BLaER1 (cell line): ENCODE data around the gene BICDL1.
A peak's percentile ranks its signal among the peaks of the same experiment; 100 is the strongest.

Experiments used
- H3K27ac ChIP-seq: shearing (Covaris generic); formaldehyde crosslinking; 2 replicates; pipeline ENCODE4 v1.8.1; 2022
- H3K27me3 ChIP-seq: shearing (Covaris generic); formaldehyde crosslinking; 2 replicates; pipeline ENCODE4 v1.8.1; 2022
- H3K36me3 ChIP-seq: shearing (Covaris generic); formaldehyde crosslinking; 2 replicates; pipeline ENCODE4 v1.8.1; 2022
- H3K4me1 ChIP-seq: shearing (Covaris generic); formaldehyde crosslinking; 2 replicates; pipeline ENCODE4 v1.8.1; 2022
- H3K4me2 ChIP-seq: shearing (Covaris generic); formaldehyde crosslinking; 2 replicates; pipeline ENCODE4 v1.8.1; 2022
- H3K4me3 ChIP-seq: shearing (Covaris generic); formaldehyde crosslinking; 2 replicates; pipeline ENCODE4 v1.8.1; 2022
- H3K9ac ChIP-seq: shearing (Covaris generic); formaldehyde crosslinking; 2 replicates; pipeline ENCODE4 v1.8.1; 2022
- H3K9me3 ChIP-seq: shearing (Covaris generic); formaldehyde crosslinking; 2 replicates; pipeline ENCODE4 v1.8.1; 2022
- H4K20me1 ChIP-seq: shearing (Covaris generic); formaldehyde crosslinking; 2 replicates; pipeline ENCODE4 v1.8.1; 2022
- Cebpa-rat ChIP-seq: shearing (Covaris generic); IDR thresholded peaks from 2 replicates; pipeline ENCODE4 v1.8.1; 2022

The BICDL1 gene

GRCh38 chr12:120096671-120097202 lies 107.7 kb downstream of the BICDL1 start:
- Histone ChIP-seq H3K4me3 (no peak overlapping the region), H3K4me2 (no peak overlapping the region), H3K9me3 (no peaks in the 10 kb centered on the region), H3K27ac (no peak overlapping the region), H3K4me1 (peaks cover 40% of the 10 kb centered on the region), H3K9ac (no peak overlapping the region), H3K27me3 (no peaks in the 10 kb centered on the region), H3K36me3 (peaks cover 88% of the 10 kb centered on the region), H4K20me1 (peaks cover 91% of the 10 kb centered on the region)
- TF ChIP-seq Cebpa-rat, result no peak

DNA sequence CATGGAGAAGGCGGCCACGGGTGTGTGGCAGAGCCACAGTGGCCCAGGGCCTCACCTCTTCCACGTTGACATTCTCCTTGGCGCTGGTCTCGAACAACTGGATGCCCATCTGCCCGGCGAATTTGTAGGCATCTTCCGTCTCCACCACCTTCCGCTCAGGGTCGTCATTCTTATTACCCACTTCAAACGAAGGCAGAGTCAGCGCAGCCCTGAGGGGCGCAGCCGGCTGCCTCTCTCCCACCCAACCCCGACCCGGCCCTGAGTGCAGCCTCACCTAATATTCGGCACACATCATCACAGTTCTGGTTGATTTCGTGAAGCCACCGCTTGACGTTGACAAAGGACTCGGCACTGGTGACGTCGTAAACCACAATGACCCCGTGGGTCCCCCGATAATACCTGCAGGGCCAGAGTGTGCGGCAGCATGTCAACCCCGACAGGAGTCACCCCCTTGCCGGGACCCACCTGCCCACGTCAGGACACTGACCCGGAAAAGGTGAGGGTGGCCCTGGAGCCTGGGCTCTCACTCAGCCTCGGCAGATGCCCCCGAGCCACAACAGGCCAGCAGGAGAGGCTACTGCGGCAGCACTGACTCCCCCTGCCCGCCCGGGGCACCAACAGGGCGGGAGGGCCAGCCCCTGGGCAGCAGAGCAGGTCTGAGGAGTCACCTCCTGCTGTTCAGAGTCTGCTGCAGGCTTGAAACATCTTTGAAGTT lies 109.9 kb downstream of the BICDL1 start:
- Histone ChIP-seq H4K20me1 (peaks cover 91% of the 10 kb centered on the region), H3K4me2 (no peak overlapping the region), H3K36me3 (peaks cover 92% of the 10 kb centered on the region), H3K27ac (no peak overlapping the region), H3K9me3 (no peaks in the 10 kb centered on the region), H3K4me3 (no peak overlapping the region), H3K27me3 (no peaks in the 10 kb centered on the region), H3K9ac (no peak overlapping the region), H3K4me1 (peaks cover 50% of the 10 kb centered on the region)
- TF ChIP-seq Cebpa-rat, result no peak

GRCh38 chr12:120099738-120100137 lies 110.7 kb downstream of the BICDL1 start:
- Histone ChIP-seq H3K9ac (no peak overlapping the region; the same call in 1 of the 2 replicates), H3K27me3 (no peaks in the 10 kb centered on the region), H3K4me2 (no peak overlapping the region), H3K9me3 (no peaks in the 10 kb centered on the region), H3K4me3 (no peak overlapping the region), H3K4me1 (peaks cover 41% of the 10 kb centered on the region), H4K20me1 (peaks cover 91% of the 10 kb centered on the region), H3K27ac (0 out of 2 replicates have a peak overlapping the region, but pooled peaks have one; percentile 13), H3K36me3 (peaks cover 96% of the 10 kb centered on the region)
- no peak for TF ChIP-seq Cebpa-rat

GRCh38 chr12:120100630-120101029 lies 111.6 kb downstream of the BICDL1 start:
- Histone ChIP-seq H3K4me3 (no peak overlapping the region), H3K9ac (peak overlapping the region; percentile 63; the same call in 1 of the 2 replicates), H3K4me2 (peak overlapping the region; percentile 84; the same call in 1 of the 2 replicates), H3K27me3 (no peaks in the 10 kb centered on the region), H3K36me3 (peaks cover 96% of the 10 kb centered on the region), H3K27ac (0 out of 2 replicates have a peak overlapping the region, but pooled peaks have one; percentile 73), H3K9me3 (no peaks in the 10 kb centered on the region), H4K20me1 (peaks cover 97% of the 10 kb centered on the region), H3K4me1 (peaks cover 47% of the 10 kb centered on the region)
- no peak for TF ChIP-seq Cebpa-rat

GRCh38 chr12:120101182-120101581 lies 112.1 kb downstream of the BICDL1 start:
- H3K4me1 ChIP-seq, result peaks cover 52% of the 10 kb centered on the region
- H3K9me3 ChIP-seq, result no peaks in the 10 kb centered on the region
- peaks cover 97% of the 10 kb centered on the region for H4K20me1 ChIP-seq
- peak overlapping the region; percentile 73 for H3K27ac ChIP-seq
- peak overlapping the region; percentile 63 for H3K9ac ChIP-seq
- TF ChIP-seq Cebpa-rat, result no peak
- H3K27me3 ChIP-seq, result no peaks in the 10 kb centered on the region
- peaks cover 96% of the 10 kb centered on the region for H3K36me3 ChIP-seq
- peak overlapping the region; percentile 84 for H3K4me2 ChIP-seq
- peak overlapping the region; percentile 31; the same call in 1 of the 2 replicates for H3K4me3 ChIP-seq

DNA sequence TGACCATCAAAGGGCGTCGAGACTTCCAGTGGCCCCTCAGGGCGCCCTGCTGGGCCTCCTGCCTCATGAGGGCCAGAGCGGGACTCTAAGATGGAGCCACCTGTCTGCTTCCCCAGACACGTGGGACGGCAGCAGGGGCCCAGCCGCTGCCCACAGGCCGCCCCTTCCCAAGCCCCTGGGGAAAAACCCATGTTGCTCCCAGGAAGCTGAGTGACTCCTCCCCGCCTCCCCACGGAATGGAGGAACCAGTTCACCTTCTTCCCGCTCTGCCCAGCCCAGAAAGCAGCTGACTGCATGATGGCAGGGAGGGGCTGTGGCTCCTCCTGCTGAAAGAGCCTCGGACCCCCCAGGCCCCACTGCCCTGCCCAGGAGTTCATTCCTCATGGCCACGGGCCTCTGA lies 112.6 kb downstream of the BICDL1 start:
- Histone ChIP-seq H3K4me3 (peak overlapping the region; percentile 31; the same call in 1 of the 2 replicates), H3K9ac (peak overlapping the region; percentile 63), H4K20me1 (peaks cover 97% of the 10 kb centered on the region), H3K27ac (peak overlapping the region; percentile 73), H3K36me3 (peaks cover 96% of the 10 kb centered on the region), H3K4me2 (peak overlapping the region; percentile 84), H3K27me3 (no peaks in the 10 kb centered on the region), H3K9me3 (no peaks in the 10 kb centered on the region), H3K4me1 (peaks cover 52% of the 10 kb centered on the region)
- no peak for TF ChIP-seq Cebpa-rat

DNA sequence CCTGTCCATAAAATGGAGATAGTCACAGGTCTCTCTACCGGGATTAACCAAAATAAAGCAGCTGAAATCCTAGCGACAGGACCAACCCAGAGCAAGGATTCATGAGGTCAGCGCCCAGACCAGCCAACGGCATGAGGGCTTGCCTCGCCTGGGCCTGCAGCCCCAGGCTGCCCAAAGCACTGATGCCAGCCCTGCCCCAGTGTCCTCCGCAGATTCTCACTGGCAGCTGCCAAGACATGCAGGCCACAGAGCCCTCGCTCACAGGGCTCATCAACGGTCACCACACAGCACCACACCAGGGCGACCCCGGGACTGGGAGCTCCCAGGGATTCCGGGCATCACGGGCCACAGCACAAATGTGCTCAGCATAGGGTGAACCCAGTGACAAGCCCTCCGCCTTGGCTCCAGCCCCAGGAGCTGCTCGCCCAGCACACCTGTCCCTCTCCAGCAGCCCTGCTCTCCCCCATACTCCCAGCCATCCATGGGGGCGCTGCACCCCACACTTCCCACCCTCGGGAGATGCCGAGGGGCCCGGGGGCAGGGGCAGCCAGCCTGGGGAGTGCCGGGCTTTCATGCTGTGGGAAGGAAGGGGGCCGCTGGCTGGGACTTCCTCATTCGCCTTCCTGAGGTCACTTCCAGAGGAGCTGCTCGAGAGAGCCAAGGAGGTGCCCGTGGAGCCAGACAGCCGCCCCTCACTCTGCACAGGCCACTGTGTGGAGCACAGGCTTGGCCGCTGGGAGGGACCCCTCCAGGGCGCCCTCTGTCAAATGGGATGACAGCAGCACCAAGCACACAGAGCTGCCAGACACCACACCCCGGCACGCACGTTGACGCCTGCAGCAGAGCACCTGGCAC lies 113.4 kb downstream of the BICDL1 start:
- Histone ChIP-seq H3K4me3 (no peak overlapping the region), H3K4me2 (peak overlapping the region; percentile 84), H3K9ac (peak overlapping the region; percentile 63), H3K36me3 (peaks cover 96% of the 10 kb centered on the region), H3K27me3 (no peaks in the 10 kb centered on the region), H4K20me1 (peaks cover 97% of the 10 kb centered on the region), H3K9me3 (no peaks in the 10 kb centered on the region), H3K27ac (peak overlapping the region; percentile 73), H3K4me1 (peaks cover 52% of the 10 kb centered on the region)
- no peak for TF ChIP-seq Cebpa-rat

- Histone ChIP-seq H3K27me3 (no peaks in the 10 kb centered on the region), H4K20me1 (peaks cover 100% of the 10 kb centered on the region), H3K27ac (no peak overlapping the region), H3K4me2 (peak overlapping the region; percentile 84; the same call in 1 of the 2 replicates), H3K4me1 (peaks cover 54% of the 10 kb centered on the region), H3K9ac (no peak overlapping the region), H3K9me3 (no peaks in the 10 kb centered on the region), H3K36me3 (peaks cover 99% of the 10 kb centered on the region), H3K4me3 (no peak overlapping the region)
- no peak for TF ChIP-seq Cebpa-rat
Measured at GRCh38 chr12:120103044-120103338, 114.0 kb downstream of the BICDL1 start.

DNA sequence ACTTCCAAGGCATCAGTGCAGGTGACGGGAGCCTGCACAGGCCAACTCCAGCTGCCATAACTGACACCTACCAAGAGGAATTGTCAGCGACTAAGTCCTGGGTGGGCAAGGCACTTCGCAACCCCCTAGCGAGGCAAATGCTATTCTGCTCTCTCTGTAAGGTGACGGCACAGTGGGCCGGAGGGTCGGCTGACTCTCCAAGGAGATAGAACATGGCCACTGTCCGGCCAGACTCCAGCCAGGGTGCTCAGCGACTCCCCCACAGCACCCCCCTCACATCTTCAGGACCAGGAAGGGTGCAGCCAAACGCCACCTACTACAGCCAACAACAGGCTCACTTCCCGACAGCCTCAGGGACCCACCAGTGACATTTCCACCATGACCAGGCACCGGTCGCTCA lies 114.3 kb downstream of the BICDL1 start:
- Histone ChIP-seq H3K36me3 (peaks cover 99% of the 10 kb centered on the region), H3K27me3 (no peaks in the 10 kb centered on the region), H3K9ac (no peak overlapping the region), H4K20me1 (peaks cover 100% of the 10 kb centered on the region), H3K4me1 (peaks cover 58% of the 10 kb centered on the region), H3K9me3 (no peaks in the 10 kb centered on the region), H3K27ac (no peak overlapping the region), H3K4me3 (no peak overlapping the region), H3K4me2 (no peak overlapping the region)
- TF ChIP-seq Cebpa-rat, result no peak

DNA sequence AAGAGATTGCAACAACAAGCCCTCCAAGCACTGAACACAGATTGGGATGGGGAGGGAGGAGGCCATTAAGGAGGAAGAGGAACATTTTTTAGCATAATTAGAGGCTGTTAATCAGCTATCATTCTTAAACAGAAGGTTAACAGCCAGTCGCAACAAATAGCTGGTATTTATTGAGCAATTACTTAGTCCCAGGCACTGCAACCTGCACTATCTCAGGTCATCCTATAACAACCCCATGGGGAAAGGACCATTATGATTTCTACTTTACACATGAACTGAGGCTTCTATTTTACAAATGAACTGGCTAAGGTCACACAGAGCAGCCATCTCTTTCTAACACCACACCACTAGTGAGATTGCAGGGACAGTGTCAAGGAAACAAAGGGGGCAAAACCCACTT lies 117.1 kb downstream of the BICDL1 start:
- Histone ChIP-seq H3K4me3 (no peak overlapping the region), H4K20me1 (peaks cover 100% of the 10 kb centered on the region), H3K4me2 (no peak overlapping the region), H3K27ac (no peak overlapping the region), H3K4me1 (peaks cover 68% of the 10 kb centered on the region), H3K36me3 (peaks cover 76% of the 10 kb centered on the region), H3K9ac (no peak overlapping the region), H3K9me3 (no peaks in the 10 kb centered on the region), H3K27me3 (no peaks in the 10 kb centered on the region)
- no peak for TF ChIP-seq Cebpa-rat
